HFFc6 (cell line): ENCODE data around the gene PLSCR5. TPM values are rescaled to one million over a fixed set of nuclear protein-coding genes. Genes with fewer than 3 reads are reported as not detected.

Source experiments
- DNase-seq: peaks from one replicate; pipeline ENCODE4 v3.0.0-alpha.2; 2018
- H3K27ac Mint-ChIP-seq: 2 replicates; pipeline ENCODE4 v1.8.0; 2020; ENCODE audit warnings: mild to moderate bottlenecking, mixed read lengths
- H3K27me3 Mint-ChIP-seq: 2 replicates; pipeline ENCODE4 v1.8.0; 2021; ENCODE audit warnings: mild to moderate bottlenecking, moderate library complexity, mixed read lengths; ENCODE audit not compliant: insufficient read depth
- H3K36me3 Mint-ChIP-seq: 2 replicates; pipeline ENCODE4 v1.8.0; 2021; ENCODE audit warnings: low read depth, mixed read lengths
- H3K4me1 Mint-ChIP-seq: 2 replicates; pipeline ENCODE4 v1.8.0; 2020; ENCODE audit warnings: low read depth, mixed read lengths
- H3K4me3 Mint-ChIP-seq: 2 replicates; pipeline ENCODE4 v1.8.0; 2020; ENCODE audit warnings: mild to moderate bottlenecking, moderate library complexity, mixed read lengths
- H3K9me3 Mint-ChIP-seq: 2 replicates; pipeline ENCODE4 v1.8.0; 2020; ENCODE audit warnings: mild to moderate bottlenecking, mixed read lengths
- CTCF ChIP-seq: fragments of 200-600 bp; sonication (generic); IDR thresholded peaks from 2 replicates; pipeline ENCODE4 v1.5.0; 2021; ENCODE audit warnings: antibody characterized with exemption, mild to moderate bottlenecking
- total RNA-seq, 6 experiments: library from RNA; stranded (reverse); fragmentation: NEBNext Ultra II Directional; extraction: Animal tissue kit (Norgen Biotek cat#: 25700); gene quantifications; 2 replicates in 1 of 6; 3 replicates in 5 of 6; pipeline ENCODE4 v1.2.3, GENCODE V29; 2021

The PLSCR5 gene
- total RNA-seq, 6 experiments from 2014 or later: not detected

DNA sequence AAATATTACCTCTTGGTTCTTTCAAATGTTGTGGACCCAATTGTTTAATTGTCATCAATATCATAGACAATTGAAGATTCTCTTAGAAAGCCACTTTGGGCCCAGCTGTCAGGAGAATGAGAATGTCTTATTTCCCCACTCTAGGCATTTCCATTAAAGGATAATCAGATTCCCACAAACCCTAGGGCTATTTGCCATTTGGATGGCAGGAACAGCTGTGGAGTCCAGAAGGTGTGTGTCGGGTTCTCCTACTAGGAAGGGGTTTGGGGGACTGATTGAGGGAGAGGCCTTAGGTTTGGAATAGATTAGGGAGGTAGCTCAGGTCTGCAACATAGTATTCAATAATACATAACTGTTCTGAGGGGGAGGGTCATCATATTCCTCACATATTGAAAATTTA lies 35.2 kb upstream of the PLSCR5 start:
- TF ChIP-seq CTCF: no peak
- Mint-ChIP-seq H3K4me3 (no peak overlapping the region), H3K27me3 (no peaks in the 10 kb centered on the region), H3K9me3 (no peaks in the 10 kb centered on the region), H3K36me3 (no peaks in the 10 kb centered on the region), H3K27ac (no peak overlapping the region), H3K4me1 (peaks cover 6% of the 10 kb centered on the region; the same call in 1 of the 2 replicates)
- DNase-seq: no peak

- Mint-ChIP-seq H3K9me3 (no peaks in the 10 kb centered on the region), H3K4me3 (no peak overlapping the region), H3K4me1 (peaks cover 6% of the 10 kb centered on the region; the same call in 1 of the 2 replicates), H3K27ac (no peak overlapping the region), H3K27me3 (peaks cover 1% of the 10 kb centered on the region; the same call in 1 of the 2 replicates), H3K36me3 (no peaks in the 10 kb centered on the region)
- TF ChIP-seq CTCF: peak; percentile 83
- no peak for DNase-seq
Observed at GRCh38 chr3:146638718-146639117, 33.6 kb upstream of the PLSCR5 start.

- Mint-ChIP-seq H3K9me3 (no peaks in the 10 kb centered on the region), H3K27ac (no peak overlapping the region), H3K4me3 (no peak overlapping the region), H3K27me3 (peaks cover 4% of the 10 kb centered on the region; the same call in 1 of the 2 replicates), H3K4me1 (peaks cover 6% of the 10 kb centered on the region; the same call in 1 of the 2 replicates), H3K36me3 (no peaks in the 10 kb centered on the region)
- DNase-seq: no peak
- TF ChIP-seq CTCF: no peak
Observed at GRCh38 chr3:146637871-146638270, 32.7 kb upstream of the PLSCR5 start.

DNA sequence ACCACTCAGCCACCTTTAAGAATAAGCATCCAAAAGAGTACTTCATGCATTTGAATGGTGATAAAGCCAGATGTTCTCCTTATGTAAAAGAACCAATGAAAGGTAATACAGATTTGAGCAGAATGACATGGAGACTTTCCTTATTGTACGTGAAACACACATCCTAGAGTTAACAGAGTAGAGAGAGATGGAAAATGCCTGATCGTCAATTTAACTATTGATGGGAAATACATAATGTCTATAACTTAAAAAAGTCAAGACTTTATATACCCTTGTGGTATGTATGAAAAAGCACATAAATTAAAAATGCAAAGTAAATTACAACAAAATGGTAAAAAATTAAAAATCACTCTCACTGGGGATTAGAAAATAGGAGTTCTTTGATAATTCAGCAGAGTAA lies 31.7 kb upstream of the PLSCR5 start:
- H3K4me3 Mint-ChIP-seq: no peak overlapping the region
- H3K27ac Mint-ChIP-seq: no peak overlapping the region
- no peak for DNase-seq
- no peaks in the 10 kb centered on the region for H3K9me3 Mint-ChIP-seq
- H3K4me1 Mint-ChIP-seq: peaks cover 10% of the 10 kb centered on the region; the same call in 1 of the 2 replicates
- TF ChIP-seq CTCF: no peak
- no peaks in the 10 kb centered on the region for H3K36me3 Mint-ChIP-seq
- H3K27me3 Mint-ChIP-seq: peaks cover 4% of the 10 kb centered on the region; the same call in 1 of the 2 replicates

DNA sequence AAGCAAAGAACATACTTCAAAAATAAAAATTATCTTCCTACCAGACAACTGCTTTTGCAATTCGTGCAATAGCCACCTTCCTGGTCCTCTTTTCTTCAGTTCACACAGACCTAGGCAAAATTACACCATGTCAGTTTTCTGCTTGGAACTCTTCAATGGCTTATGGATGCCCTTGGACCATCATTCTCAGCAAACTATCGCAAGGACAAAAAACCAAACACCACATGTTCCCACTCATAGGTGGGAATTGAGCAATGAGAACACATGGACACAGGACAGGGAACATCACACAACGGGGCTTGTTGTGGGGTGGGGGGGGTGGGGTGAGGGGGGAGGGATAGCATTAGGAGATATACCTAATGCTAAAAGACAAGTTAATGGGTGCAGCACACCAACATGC lies 29.2 kb upstream of the PLSCR5 start:
- no peak overlapping the region for H3K27ac Mint-ChIP-seq
- H3K4me1 Mint-ChIP-seq: peaks cover 6% of the 10 kb centered on the region; the same call in 1 of the 2 replicates
- H3K9me3 Mint-ChIP-seq: no peaks in the 10 kb centered on the region
- H3K36me3 Mint-ChIP-seq: no peaks in the 10 kb centered on the region
- no peak for DNase-seq
- no peak for TF ChIP-seq CTCF
- H3K4me3 Mint-ChIP-seq: no peak overlapping the region
- peaks cover 4% of the 10 kb centered on the region; the same call in 1 of the 2 replicates for H3K27me3 Mint-ChIP-seq

GRCh38 chr3:146628671-146629070 lies 23.5 kb upstream of the PLSCR5 start:
- Mint-ChIP-seq H3K36me3 (no peaks in the 10 kb centered on the region), H3K4me1 (peaks cover 6% of the 10 kb centered on the region; the same call in 1 of the 2 replicates), H3K27me3 (peaks cover 2% of the 10 kb centered on the region; the same call in 1 of the 2 replicates), H3K27ac (no peak overlapping the region), H3K4me3 (no peak overlapping the region), H3K9me3 (no peaks in the 10 kb centered on the region)
- no peak for TF ChIP-seq CTCF
- no peak for DNase-seq
